Ishikawa (cell line): ENCODE measurements around the gene PTPRD.

ENCODE experiments used
- CREB1 ChIP-seq: IDR thresholded peaks from 2 replicates; pipeline ENCODE4 v1.6.1; 2012; ENCODE audit warnings: low read depth
- FOXM1 ChIP-seq: IDR thresholded peaks from 2 replicates; pipeline ENCODE4 v1.6.1; 2012; ENCODE audit warnings: low read depth, borderline replicate concordance
- RAD21 ChIP-seq: IDR thresholded peaks from 2 replicates; pipeline ENCODE4 v1.6.1; 2012; ENCODE audit warnings: low read depth
- YY1 ChIP-seq: IDR thresholded peaks from 2 replicates; pipeline ENCODE4 v1.6.1; 2012; ENCODE audit warnings: low read depth
- TF ChIP-seq, protein P1 (sequence below): IDR thresholded peaks from 2 replicates; pipeline ENCODE4 v1.6.1; 2012; ENCODE audit warnings: low read depth, mild to moderate bottlenecking

DNA sequence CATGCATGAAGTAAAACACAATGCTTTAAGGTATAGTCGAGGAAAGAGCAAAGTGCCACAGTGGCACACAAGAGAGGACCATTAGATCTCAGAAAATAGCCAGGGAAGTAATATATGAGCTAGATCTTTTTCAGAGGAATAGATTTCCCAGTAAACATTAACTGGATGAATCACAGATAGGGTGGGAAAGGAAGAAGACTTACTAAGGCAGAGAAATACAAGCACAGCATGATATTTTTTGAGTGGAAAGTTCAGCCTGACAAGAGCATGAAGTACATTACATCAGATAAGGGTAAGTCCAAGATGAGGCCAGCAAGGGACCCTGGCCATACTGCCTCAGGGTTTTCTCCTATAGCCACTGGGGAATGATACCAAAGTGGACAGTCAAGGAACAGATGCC is 2008.6 kb downstream of the PTPRD start:
- no peak for TF ChIP-seq FOXM1
- no peak for TF ChIP-seq CREB1
- TF ChIP-seq RAD21, result no peak
- TF ChIP-seq, protein P1, sequence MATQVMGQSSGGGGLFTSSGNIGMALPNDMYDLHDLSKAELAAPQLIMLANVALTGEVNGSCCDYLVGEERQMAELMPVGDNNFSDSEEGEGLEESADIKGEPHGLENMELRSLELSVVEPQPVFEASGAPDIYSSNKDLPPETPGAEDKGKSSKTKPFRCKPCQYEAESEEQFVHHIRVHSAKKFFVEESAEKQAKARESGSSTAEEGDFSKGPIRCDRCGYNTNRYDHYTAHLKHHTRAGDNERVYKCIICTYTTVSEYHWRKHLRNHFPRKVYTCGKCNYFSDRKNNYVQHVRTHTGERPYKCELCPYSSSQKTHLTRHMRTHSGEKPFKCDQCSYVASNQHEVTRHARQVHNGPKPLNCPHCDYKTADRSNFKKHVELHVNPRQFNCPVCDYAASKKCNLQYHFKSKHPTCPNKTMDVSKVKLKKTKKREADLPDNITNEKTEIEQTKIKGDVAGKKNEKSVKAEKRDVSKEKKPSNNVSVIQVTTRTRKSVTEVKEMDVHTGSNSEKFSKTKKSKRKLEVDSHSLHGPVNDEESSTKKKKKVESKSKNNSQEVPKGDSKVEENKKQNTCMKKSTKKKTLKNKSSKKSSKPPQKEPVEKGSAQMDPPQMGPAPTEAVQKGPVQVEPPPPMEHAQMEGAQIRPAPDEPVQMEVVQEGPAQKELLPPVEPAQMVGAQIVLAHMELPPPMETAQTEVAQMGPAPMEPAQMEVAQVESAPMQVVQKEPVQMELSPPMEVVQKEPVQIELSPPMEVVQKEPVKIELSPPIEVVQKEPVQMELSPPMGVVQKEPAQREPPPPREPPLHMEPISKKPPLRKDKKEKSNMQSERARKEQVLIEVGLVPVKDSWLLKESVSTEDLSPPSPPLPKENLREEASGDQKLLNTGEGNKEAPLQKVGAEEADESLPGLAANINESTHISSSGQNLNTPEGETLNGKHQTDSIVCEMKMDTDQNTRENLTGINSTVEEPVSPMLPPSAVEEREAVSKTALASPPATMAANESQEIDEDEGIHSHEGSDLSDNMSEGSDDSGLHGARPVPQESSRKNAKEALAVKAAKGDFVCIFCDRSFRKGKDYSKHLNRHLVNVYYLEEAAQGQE, result no peak
- TF ChIP-seq YY1, result no peak
